ENCODE measurements around the gene SLX9. TPM values are rescaled to one million over a fixed set of nuclear protein-coding genes. Genes with fewer than 3 reads are reported as not detected.

SLX9 gene
- total RNA-seq, 1 donor from 2014 or later, result 0.75 TPM

GRCh38 chr21:44929799-44930542, 9.9 kb upstream of the SLX9 start:
- H3K36me3 ChIP-seq, result no peaks in the 10 kb centered on the region
- H3K27ac ChIP-seq, result no peak overlapping the region
- no peak for TF ChIP-seq CTCF (IDR thresholded peaks at IDR 0.05)
- H3K27me3 ChIP-seq, result peaks cover 13% of the 10 kb centered on the region
- H3K4me3 ChIP-seq, result no peak overlapping the region
- DNase-seq (ENCODE audit: low spot score in 2 of 2), result no peak
- H3K9me3 ChIP-seq, result no peaks in the 10 kb centered on the region
- peaks cover 19 to 30% of the 10 kb centered on the region in 2 donors for H3K4me1 ChIP-seq
- intact Hi-C loops (cut with DNase I), result loop anchor here (5.0 kb wide), 2 partner anchors 38 to 128 kb away; partner anchors contain the start of gene UBE2G2

- peak overlapping the region in 1 of 2 donors; percentile 66 for H3K4me3 ChIP-seq
- peaks cover 13% of the 10 kb centered on the region for H3K27me3 ChIP-seq
- H3K9me3 ChIP-seq, result no peaks in the 10 kb centered on the region
- TF ChIP-seq CTCF (IDR thresholded peaks at IDR 0.05), result no peak
- H3K4me1 ChIP-seq, result peaks cover 19 to 24% of the 10 kb centered on the region in 2 donors
- intact Hi-C loops (cut with DNase I), result loop anchor here (5.0 kb wide), 2 partner anchors 38 to 128 kb away; partner anchors contain the start of gene UBE2G2
- DNase-seq (ENCODE audit: low spot score in 2 of 2), result no peak
- H3K27ac ChIP-seq, result no peak overlapping the region
- H3K36me3 ChIP-seq, result no peaks in the 10 kb centered on the region
Measured at GRCh38 chr21:44930543-44930981, 9.3 kb upstream of the SLX9 start.

- Histone ChIP-seq H3K4me1 (peaks cover 19 to 22% of the 10 kb centered on the region in 2 donors), H3K36me3 (no peaks in the 10 kb centered on the region), H3K9me3 (no peaks in the 10 kb centered on the region), H3K27me3 (peaks cover 13% of the 10 kb centered on the region), H3K27ac (no peak overlapping the region), H3K4me3 (peak overlapping the region; percentile 39 to 66)
- no peak for TF ChIP-seq CTCF (IDR thresholded peaks at IDR 0.05)
- intact Hi-C loops (cut with DNase I), result loop anchor here (5.0 kb wide), 2 partner anchors 39 to 129 kb away; partner anchors contain the start of gene UBE2G2
- no peak for DNase-seq (ENCODE audit: low spot score in 2 of 2)
Measured at GRCh38 chr21:44931137-44931500, 8.7 kb upstream of the SLX9 start.

- H3K27ac ChIP-seq, result no peak overlapping the region
- intact Hi-C loops (cut with DNase I), result loop anchor here (5.0 kb wide), 2 partner anchors 39 to 129 kb away; partner anchors contain the start of gene UBE2G2
- no peaks in the 10 kb centered on the region for H3K9me3 ChIP-seq
- peaks cover 19 to 22% of the 10 kb centered on the region in 2 donors for H3K4me1 ChIP-seq
- peaks cover 13% of the 10 kb centered on the region for H3K27me3 ChIP-seq
- DNase-seq (ENCODE audit: low spot score in 2 of 2), result no peak
- TF ChIP-seq CTCF (IDR thresholded peaks at IDR 0.05), result no peak
- no peaks in the 10 kb centered on the region for H3K36me3 ChIP-seq
- H3K4me3 ChIP-seq, result peak overlapping the region; percentile 47 to 66
Measured at GRCh38 chr21:44931501-44932407, 8.1 kb upstream of the SLX9 start.

GRCh38 chr21:44932408-44933181, 7.2 kb upstream of the SLX9 start:
- peak; percentile 37 to 72 (median 49) for TF ChIP-seq CTCF (IDR thresholded peaks at IDR 0.05)
- DNase-seq (ENCODE audit: low spot score in 2 of 2), result no peak
- H3K27ac ChIP-seq, result no peak overlapping the region
- H3K4me3 ChIP-seq, result peak overlapping the region; percentile 47 to 66
- H3K27me3 ChIP-seq, result peaks cover 13% of the 10 kb centered on the region
- no peaks in the 10 kb centered on the region for H3K36me3 ChIP-seq
- no peaks in the 10 kb centered on the region for H3K9me3 ChIP-seq
- H3K4me1 ChIP-seq, result peaks cover 19 to 22% of the 10 kb centered on the region in 2 donors
- intact Hi-C loops (cut with DNase I), result loop anchor here (5.0 kb wide), 2 partner anchors 40 to 130 kb away; partner anchors contain the start of gene UBE2G2
